Measurements from ENCODE around the gene DBT. TPM values are rescaled to one million over a fixed set of nuclear protein-coding genes. Genes with fewer than 3 reads are reported as not detected.

Gene DBT
- total RNA-seq, 1 experiment from 2014 or later, result 14.0 TPM

DNA sequence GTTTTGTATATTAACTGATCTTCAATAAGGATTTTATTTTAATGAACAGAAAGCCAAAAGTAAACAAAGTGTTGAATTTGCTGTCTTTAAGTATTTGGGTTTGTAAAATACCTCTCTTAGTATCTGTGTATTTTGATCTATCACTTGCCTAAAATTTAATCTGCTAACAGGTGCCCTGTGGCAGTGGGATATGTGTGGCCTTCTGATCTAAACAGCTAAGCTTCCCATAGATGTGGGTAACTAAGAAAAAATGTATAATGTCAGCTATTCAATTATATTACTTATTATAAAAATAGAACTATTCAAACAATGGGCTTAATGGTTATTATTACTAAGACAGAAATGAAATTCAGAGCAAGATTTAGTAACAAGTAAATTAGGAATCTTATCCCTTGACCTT lies 86.8 kb downstream of the DBT start:
- Histone ChIP-seq H2AFZ (ENCODE audit: low read depth, low read length, poor library complexity, severe bottlenecking) (no peak overlapping the region), H4K20me1 (ENCODE audit: insufficient read depth) (no peaks in the 10 kb centered on the region), H3K27ac (ENCODE audit: low read depth, low read length) (no peak overlapping the region), H3K9ac (ENCODE audit: low read length) (no peak overlapping the region), H3K4me1 (ENCODE audit: control insufficient read depth in 1 of 2, insufficient read depth in 2 of 2, low read length in 2 of 2) (no peaks in the 10 kb centered on the region), H3K4me2 (ENCODE audit: low read length) (no peak overlapping the region), H3K36me3 (ENCODE audit: control insufficient read depth in 1 of 2, insufficient read depth in 2 of 2, low read length in 2 of 2) (no peaks in the 10 kb centered on the region), H3K9me2 (ENCODE audit: insufficient read depth) (no peaks in the 10 kb centered on the region), H3K4me3 (replicated peaks in 1 of 2; ENCODE audit: low read depth in 1 of 2, low read length in 2 of 2) (no peak overlapping the region), H3K79me2 (ENCODE audit: insufficient read depth, low read length) (no peaks in the 10 kb centered on the region), H3K27me3 (ENCODE audit: insufficient read depth, low read length) (no peaks in the 10 kb centered on the region), H3K9me3 (ENCODE audit: control insufficient read depth in 1 of 2, insufficient read depth in 1 of 2, low read depth in 1 of 2, low read length in 2 of 2) (no peaks in the 10 kb centered on the region)
- DNase-seq (ENCODE audit: low read depth, low spot score) (no peak), ATAC-seq (no peak)
- TF ChIP-seq, protein P1, sequence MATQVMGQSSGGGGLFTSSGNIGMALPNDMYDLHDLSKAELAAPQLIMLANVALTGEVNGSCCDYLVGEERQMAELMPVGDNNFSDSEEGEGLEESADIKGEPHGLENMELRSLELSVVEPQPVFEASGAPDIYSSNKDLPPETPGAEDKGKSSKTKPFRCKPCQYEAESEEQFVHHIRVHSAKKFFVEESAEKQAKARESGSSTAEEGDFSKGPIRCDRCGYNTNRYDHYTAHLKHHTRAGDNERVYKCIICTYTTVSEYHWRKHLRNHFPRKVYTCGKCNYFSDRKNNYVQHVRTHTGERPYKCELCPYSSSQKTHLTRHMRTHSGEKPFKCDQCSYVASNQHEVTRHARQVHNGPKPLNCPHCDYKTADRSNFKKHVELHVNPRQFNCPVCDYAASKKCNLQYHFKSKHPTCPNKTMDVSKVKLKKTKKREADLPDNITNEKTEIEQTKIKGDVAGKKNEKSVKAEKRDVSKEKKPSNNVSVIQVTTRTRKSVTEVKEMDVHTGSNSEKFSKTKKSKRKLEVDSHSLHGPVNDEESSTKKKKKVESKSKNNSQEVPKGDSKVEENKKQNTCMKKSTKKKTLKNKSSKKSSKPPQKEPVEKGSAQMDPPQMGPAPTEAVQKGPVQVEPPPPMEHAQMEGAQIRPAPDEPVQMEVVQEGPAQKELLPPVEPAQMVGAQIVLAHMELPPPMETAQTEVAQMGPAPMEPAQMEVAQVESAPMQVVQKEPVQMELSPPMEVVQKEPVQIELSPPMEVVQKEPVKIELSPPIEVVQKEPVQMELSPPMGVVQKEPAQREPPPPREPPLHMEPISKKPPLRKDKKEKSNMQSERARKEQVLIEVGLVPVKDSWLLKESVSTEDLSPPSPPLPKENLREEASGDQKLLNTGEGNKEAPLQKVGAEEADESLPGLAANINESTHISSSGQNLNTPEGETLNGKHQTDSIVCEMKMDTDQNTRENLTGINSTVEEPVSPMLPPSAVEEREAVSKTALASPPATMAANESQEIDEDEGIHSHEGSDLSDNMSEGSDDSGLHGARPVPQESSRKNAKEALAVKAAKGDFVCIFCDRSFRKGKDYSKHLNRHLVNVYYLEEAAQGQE (IDR thresholded peaks at IDR 0.05; ENCODE audit: low read depth), result no peak
- TF ChIP-seq EZH2phosphoT487 (IDR thresholded peaks at IDR 0.05; ENCODE audit: borderline replicate concordance) (no peak), CBX3 (IDR thresholded peaks at IDR 0.05; ENCODE audit: low read depth) (no peak), FOSL1 (IDR thresholded peaks at IDR 0.05; ENCODE audit: low read depth) (no peak), RAD21 (IDR thresholded peaks at IDR 0.05; ENCODE audit: low read depth) (no peak), EGR1 (IDR thresholded peaks at IDR 0.05; ENCODE audit: low read depth) (no peak), POLR2A (IDR thresholded peaks at IDR 0.05; ENCODE audit: borderline replicate concordance, extremely low read depth, insufficient read depth, insufficient read length) (no peak), ZFX (IDR thresholded peaks at IDR 0.05) (no peak), SIN3A (IDR thresholded peaks at IDR 0.05; ENCODE audit: low read depth) (no peak), CEBPB (IDR thresholded peaks at IDR 0.05; ENCODE audit: low read depth) (no peak), ZNF274 (IDR thresholded peaks at IDR 0.05; ENCODE audit: low read depth, low read length) (no peak), YY1 (IDR thresholded peaks at IDR 0.05; ENCODE audit: extremely low read depth, insufficient replicate concordance, low read depth, low read length) (no peak), POLR2AphosphoS5 (IDR thresholded peaks at IDR 0.05; ENCODE audit: low read depth, low read length) (no peak), SRF (IDR thresholded peaks at IDR 0.05; ENCODE audit: low read depth) (no peak)
- TF ChIP-seq, protein P2, sequence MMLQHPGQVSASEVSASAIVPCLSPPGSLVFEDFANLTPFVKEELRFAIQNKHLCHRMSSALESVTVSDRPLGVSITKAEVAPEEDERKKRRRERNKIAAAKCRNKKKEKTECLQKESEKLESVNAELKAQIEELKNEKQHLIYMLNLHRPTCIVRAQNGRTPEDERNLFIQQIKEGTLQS (IDR thresholded peaks at IDR 0.05), result no peak
- TF ChIP-seq, protein P3, sequence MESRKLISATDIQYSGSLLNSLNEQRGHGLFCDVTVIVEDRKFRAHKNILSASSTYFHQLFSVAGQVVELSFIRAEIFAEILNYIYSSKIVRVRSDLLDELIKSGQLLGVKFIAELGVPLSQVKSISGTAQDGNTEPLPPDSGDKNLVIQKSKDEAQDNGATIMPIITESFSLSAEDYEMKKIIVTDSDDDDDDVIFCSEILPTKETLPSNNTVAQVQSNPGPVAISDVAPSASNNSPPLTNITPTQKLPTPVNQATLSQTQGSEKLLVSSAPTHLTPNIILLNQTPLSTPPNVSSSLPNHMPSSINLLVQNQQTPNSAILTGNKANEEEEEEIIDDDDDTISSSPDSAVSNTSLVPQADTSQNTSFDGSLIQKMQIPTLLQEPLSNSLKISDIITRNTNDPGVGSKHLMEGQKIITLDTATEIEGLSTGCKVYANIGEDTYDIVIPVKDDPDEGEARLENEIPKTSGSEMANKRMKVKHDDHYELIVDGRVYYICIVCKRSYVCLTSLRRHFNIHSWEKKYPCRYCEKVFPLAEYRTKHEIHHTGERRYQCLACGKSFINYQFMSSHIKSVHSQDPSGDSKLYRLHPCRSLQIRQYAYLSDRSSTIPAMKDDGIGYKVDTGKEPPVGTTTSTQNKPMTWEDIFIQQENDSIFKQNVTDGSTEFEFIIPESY (IDR thresholded peaks at IDR 0.05; ENCODE audit: extremely low read depth, insufficient replicate concordance, low read length), result no peak
- TF ChIP-seq, protein P4, sequence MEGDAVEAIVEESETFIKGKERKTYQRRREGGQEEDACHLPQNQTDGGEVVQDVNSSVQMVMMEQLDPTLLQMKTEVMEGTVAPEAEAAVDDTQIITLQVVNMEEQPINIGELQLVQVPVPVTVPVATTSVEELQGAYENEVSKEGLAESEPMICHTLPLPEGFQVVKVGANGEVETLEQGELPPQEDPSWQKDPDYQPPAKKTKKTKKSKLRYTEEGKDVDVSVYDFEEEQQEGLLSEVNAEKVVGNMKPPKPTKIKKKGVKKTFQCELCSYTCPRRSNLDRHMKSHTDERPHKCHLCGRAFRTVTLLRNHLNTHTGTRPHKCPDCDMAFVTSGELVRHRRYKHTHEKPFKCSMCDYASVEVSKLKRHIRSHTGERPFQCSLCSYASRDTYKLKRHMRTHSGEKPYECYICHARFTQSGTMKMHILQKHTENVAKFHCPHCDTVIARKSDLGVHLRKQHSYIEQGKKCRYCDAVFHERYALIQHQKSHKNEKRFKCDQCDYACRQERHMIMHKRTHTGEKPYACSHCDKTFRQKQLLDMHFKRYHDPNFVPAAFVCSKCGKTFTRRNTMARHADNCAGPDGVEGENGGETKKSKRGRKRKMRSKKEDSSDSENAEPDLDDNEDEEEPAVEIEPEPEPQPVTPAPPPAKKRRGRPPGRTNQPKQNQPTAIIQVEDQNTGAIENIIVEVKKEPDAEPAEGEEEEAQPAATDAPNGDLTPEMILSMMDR (IDR thresholded peaks at IDR 0.05 in 2 of 3, conservative IDR thresholded peaks at IDR 0.05 in 1 of 3; ENCODE audit: borderline replicate concordance in 1 of 3, insufficient read depth in 1 of 3, low read depth in 2 of 3, low read length in 2 of 3), result no peak
- intact Hi-C loops (cut with micrococcal nuclease), result no loop called here
- ChIA-PET POLR2A (no interaction called here), CTCF (no interaction called here), RAD21 (ENCODE audit: low non-redundant PET in 1 of 2, low total read pairs in 2 of 2, uncharacterized antibody in 2 of 2, unreplicated experiment in 2 of 2) (no interaction called here)
- BruUV-seq (replicated peaks), result no TSS peak

Data from HCT116 (cell line).